ENCODE measurements around the gene HNRNPH3.

The HNRNPH3 gene

GRCh38 chr10:68353537-68353936 is 21.7 kb downstream of the HNRNPH3 start:
- CTCF ChIA-PET, result no interaction called here
- POLR2A ChIA-PET, result no interaction called here
- TF ChIP-seq CTCF (IDR thresholded peaks at IDR 0.05; ENCODE audit: control extremely low read depth, extremely low read depth, low read depth, missing control alignments), result no peak
- DNase-seq (ENCODE audit: extremely low spot score), result no peak

GRCh38 chr10:68359189-68359588 is 27.3 kb downstream of the HNRNPH3 start:
- DNase-seq (ENCODE audit: extremely low spot score), result no peak
- TF ChIP-seq CTCF (IDR thresholded peaks at IDR 0.05; ENCODE audit: control extremely low read depth, extremely low read depth, low read depth, missing control alignments), result no peak
- ChIA-PET CTCF (interaction anchor here (1.6 kb wide), 1 partner anchor 11 kb away, joined by 4 read pairs; no protein-coding TSS in a partner anchor), POLR2A (no interaction called here)

GRCh38 chr10:68362590-68362989 is 30.7 kb downstream of the HNRNPH3 start:
- DNase-seq (ENCODE audit: extremely low spot score), result no peak
- CTCF ChIA-PET, result interaction anchor here (1.0 to 4.7 kb wide), 4 partner anchors 10 to 44 kb away, joined by 3 to 26 read pairs (median 11); partner anchors contain the start of gene RUFY2
- TF ChIP-seq CTCF (IDR thresholded peaks at IDR 0.05; ENCODE audit: control extremely low read depth, extremely low read depth, low read depth, missing control alignments), result no peak
- POLR2A ChIA-PET, result no interaction called here

- POLR2A ChIA-PET, result no interaction called here
- no peak for TF ChIP-seq CTCF (IDR thresholded peaks at IDR 0.05; ENCODE audit: control extremely low read depth, extremely low read depth, low read depth, missing control alignments)
- CTCF ChIA-PET, result interaction anchor here (0.9 to 4.7 kb wide), 4 partner anchors 9 to 43 kb away, joined by 3 to 26 read pairs (median 5); partner anchors contain the start of gene RUFY2
- no peak for DNase-seq (ENCODE audit: extremely low spot score)
Measured at GRCh38 chr10:68364101-68364886, 32.4 kb downstream of the HNRNPH3 start.

GRCh38 chr10:68365611-68366010 is 33.7 kb downstream of the HNRNPH3 start:
- TF ChIP-seq CTCF (IDR thresholded peaks at IDR 0.05; ENCODE audit: control extremely low read depth, extremely low read depth, low read depth, missing control alignments), result no peak
- ChIA-PET CTCF (interaction anchor here (4.7 kb wide), 1 partner anchor 18 kb away, joined by 26 read pairs; no protein-coding TSS in a partner anchor), POLR2A (no interaction called here)
- DNase-seq (ENCODE audit: extremely low spot score), result no peak

- ChIA-PET POLR2A (no interaction called here), CTCF (interaction anchor here (1.6 kb wide), 1 partner anchor 18 kb away, joined by 5 read pairs; no protein-coding TSS in a partner anchor)
- no peak for TF ChIP-seq CTCF (IDR thresholded peaks at IDR 0.05; ENCODE audit: control extremely low read depth, extremely low read depth, low read depth, missing control alignments)
- no peak for DNase-seq (ENCODE audit: extremely low spot score)
Measured at GRCh38 chr10:68366600-68366999, 34.7 kb downstream of the HNRNPH3 start.

Data from GM10248 (cell line).